NB4 (cell line): ENCODE data around the gene C1QTNF8.

ENCODE experiments used
- DNase-seq: peaks from one replicate; pipeline ENCODE4 v3.0.0; 2010; ENCODE audit warnings: low read depth
- H3K4me3 ChIP-seq: one replicate; pipeline ENCODE4 v1.5.1; 2011; ENCODE audit warnings: mild to moderate bottlenecking, low read depth, low read length, moderate library complexity
- MYC ChIP-seq: IDR thresholded peaks from 2 replicates; pipeline ENCODE4 v1.6.1; 2011; ENCODE audit warnings: low read depth, low read length
- POLR2A ChIP-seq: IDR thresholded peaks from 2 replicates; pipeline ENCODE4 v1.6.1; 2011; ENCODE audit warnings: mild to moderate bottlenecking; ENCODE audit not compliant: insufficient read length; ENCODE audit errors: extremely low read depth
- TF ChIP-seq, protein P1 (sequence below): IDR thresholded peaks from 2 replicates; pipeline ENCODE4 v1.6.1; 2011; ENCODE audit warnings: low read depth, low read length
- TF ChIP-seq, protein P2 (sequence below): IDR thresholded peaks from one replicate; pipeline ENCODE4 v1.5.1; 2012; ENCODE audit warnings: low read depth, low read length

Gene C1QTNF8

GRCh38 chr16:1043881-1044451, 52.1 kb downstream of the C1QTNF8 start:
- no peak overlapping the region for H3K4me3 ChIP-seq
- DNase-seq, result no peak
- TF ChIP-seq, protein P1, sequence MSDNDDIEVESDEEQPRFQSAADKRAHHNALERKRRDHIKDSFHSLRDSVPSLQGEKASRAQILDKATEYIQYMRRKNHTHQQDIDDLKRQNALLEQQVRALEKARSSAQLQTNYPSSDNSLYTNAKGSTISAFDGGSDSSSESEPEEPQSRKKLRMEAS, result no peak
- TF ChIP-seq POLR2A (no peak), MYC (no peak)
- TF ChIP-seq, protein P2, sequence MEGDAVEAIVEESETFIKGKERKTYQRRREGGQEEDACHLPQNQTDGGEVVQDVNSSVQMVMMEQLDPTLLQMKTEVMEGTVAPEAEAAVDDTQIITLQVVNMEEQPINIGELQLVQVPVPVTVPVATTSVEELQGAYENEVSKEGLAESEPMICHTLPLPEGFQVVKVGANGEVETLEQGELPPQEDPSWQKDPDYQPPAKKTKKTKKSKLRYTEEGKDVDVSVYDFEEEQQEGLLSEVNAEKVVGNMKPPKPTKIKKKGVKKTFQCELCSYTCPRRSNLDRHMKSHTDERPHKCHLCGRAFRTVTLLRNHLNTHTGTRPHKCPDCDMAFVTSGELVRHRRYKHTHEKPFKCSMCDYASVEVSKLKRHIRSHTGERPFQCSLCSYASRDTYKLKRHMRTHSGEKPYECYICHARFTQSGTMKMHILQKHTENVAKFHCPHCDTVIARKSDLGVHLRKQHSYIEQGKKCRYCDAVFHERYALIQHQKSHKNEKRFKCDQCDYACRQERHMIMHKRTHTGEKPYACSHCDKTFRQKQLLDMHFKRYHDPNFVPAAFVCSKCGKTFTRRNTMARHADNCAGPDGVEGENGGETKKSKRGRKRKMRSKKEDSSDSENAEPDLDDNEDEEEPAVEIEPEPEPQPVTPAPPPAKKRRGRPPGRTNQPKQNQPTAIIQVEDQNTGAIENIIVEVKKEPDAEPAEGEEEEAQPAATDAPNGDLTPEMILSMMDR, result no peak

DNA sequence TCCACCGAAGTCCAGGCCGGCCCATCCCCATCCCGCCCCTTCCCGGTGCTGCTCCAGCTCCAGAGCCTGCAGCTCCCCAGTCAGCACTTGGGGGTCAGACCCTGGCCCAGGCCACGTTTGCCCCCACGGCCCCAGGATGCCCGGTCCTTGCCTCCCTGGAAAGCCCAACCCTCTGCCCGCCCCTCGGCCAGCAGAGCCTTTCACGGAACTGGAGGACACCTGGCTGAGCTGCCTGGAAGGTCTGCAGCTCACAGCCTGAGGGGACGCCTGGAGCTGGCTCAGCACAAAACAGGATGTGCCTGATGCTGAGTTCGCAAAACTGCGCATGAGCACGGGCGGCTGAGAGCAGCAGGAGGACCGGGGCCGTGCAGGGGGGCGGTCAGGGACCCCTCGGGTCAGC, 53.2 kb downstream of the C1QTNF8 start:
- no peak for DNase-seq

GRCh38 chr16:1042049-1042744, 53.8 kb downstream of the C1QTNF8 start:
- no peak for DNase-seq
- TF ChIP-seq, protein P1, result no peak
- TF ChIP-seq, protein P2, result no peak
- no peak for TF ChIP-seq POLR2A
- no peak for TF ChIP-seq MYC
- H3K4me3 ChIP-seq, result no peak overlapping the region

More for the DNA sequence above, 53.2 kb downstream of the C1QTNF8 start:
- no peak overlapping the region for H3K4me3 ChIP-seq
- TF ChIP-seq, protein P1, result no peak
- no peak for TF ChIP-seq MYC

GRCh38 chr16:1040346-1040745, 55.7 kb downstream of the C1QTNF8 start:
- TF ChIP-seq POLR2A (no peak), MYC (no peak)
- TF ChIP-seq, protein P1, result no peak
- TF ChIP-seq, protein P2, result no peak
- no peak for DNase-seq
- no peak overlapping the region for H3K4me3 ChIP-seq

DNA sequence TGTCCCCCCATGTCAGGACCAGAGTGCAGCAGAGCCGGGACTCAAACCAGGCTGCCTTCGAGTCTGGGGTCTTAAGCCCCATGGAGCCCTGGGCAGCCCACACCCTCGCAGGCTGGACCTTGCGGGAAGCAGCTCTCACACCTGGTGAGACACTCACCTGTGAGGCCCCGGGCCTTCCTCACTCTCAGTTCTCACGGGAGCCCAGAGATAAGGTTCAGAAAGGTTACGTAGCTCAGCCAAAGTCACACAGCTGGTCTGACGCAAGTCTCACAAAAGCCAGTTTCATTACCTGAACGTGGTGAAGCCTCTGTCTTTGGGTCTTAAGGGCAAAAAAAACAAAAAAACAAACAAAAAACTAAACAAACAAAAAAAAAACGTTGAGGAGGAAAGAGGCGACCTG, 56.3 kb downstream of the C1QTNF8 start:
- no peak overlapping the region for H3K4me3 ChIP-seq
- TF ChIP-seq MYC (no peak), POLR2A (no peak)
- TF ChIP-seq, protein P1, result no peak
- no peak for DNase-seq

DNA sequence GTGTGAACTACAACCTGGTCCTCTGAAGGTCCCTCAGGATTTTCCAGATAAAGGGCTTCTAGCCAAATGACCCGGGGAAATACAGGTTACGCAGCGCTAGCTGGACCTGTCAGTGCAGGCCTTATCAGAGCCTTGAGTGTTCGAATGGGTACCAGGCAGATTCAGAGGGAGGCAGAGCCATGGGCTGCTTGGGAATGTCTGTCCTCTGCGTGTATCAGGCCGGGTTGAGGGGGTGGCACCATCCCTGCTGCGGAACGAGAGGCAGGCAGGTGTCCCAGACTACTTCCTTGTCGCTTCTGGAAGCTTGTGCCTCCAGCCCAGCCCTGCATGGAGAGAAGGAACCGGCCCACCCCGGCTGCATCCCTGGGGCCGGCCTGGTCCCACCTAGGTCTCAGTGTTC, 57.1 kb downstream of the C1QTNF8 start:
- H3K4me3 ChIP-seq, result no peak overlapping the region
- DNase-seq, result no peak
- TF ChIP-seq, protein P2, result no peak
- no peak for TF ChIP-seq POLR2A
- TF ChIP-seq, protein P1, result no peak
- TF ChIP-seq MYC, result no peak
